ENCODE results near the gene CR1L. TPM values are rescaled to one million over a fixed set of nuclear protein-coding genes. Genes with fewer than 3 reads are reported as not detected.
"Not testable (repeated sequence)": the region's sequence is repeated elsewhere in the genome, so short reads cannot be mapped to it uniquely, and the experiment has no call there.

The CR1L gene
- total RNA-seq, 3 donors from 2014 or later: not detected

DNA sequence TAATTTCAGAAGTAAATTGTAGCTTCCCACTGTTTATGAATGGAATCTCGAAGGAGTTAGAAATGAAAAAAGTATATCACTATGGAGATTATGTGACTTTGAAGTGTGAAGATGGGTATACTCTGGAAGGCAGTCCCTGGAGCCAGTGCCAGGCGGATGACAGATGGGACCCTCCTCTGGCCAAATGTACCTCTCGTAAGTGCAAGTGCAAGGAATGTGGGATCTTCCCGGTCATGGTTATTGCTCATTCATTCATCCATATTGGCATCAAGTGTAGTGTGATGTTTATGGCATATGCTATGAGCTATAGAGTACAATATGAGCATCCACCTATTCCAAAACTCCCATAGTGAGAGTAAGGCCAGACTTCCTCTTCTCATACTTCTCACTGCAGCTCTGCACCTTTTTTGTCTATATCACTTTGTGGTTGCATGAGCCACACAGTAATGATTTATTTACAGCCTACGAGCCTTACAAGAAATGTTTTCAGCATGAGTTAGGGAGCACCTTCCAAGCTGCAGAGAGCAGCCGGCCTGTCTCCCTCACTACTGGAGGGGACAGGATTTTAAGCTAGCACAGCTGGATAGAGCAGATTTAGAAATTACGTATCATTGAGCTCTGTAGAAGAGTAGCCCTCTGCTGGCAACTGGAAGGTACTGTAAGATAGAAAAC, 24.9 kb upstream of the CR1L start:
- no peaks in the 10 kb centered on the region for H3K36me3 ChIP-seq (ENCODE audit: low read depth)
- peak in 1 of 3 donors; percentile 37 for DNase-seq
- intact Hi-C loops (cut with DNase I, micrococcal nuclease): no loop called here
- no peaks in the 10 kb centered on the region for H3K9me3 ChIP-seq
- no peaks in the 10 kb centered on the region for H3K4me1 ChIP-seq (ENCODE audit: low read depth)
- TF ChIP-seq, protein P1, sequence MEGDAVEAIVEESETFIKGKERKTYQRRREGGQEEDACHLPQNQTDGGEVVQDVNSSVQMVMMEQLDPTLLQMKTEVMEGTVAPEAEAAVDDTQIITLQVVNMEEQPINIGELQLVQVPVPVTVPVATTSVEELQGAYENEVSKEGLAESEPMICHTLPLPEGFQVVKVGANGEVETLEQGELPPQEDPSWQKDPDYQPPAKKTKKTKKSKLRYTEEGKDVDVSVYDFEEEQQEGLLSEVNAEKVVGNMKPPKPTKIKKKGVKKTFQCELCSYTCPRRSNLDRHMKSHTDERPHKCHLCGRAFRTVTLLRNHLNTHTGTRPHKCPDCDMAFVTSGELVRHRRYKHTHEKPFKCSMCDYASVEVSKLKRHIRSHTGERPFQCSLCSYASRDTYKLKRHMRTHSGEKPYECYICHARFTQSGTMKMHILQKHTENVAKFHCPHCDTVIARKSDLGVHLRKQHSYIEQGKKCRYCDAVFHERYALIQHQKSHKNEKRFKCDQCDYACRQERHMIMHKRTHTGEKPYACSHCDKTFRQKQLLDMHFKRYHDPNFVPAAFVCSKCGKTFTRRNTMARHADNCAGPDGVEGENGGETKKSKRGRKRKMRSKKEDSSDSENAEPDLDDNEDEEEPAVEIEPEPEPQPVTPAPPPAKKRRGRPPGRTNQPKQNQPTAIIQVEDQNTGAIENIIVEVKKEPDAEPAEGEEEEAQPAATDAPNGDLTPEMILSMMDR (IDR thresholded peaks at IDR 0.05): peak; percentile 38
- H3K4me3 ChIP-seq: no peak overlapping the region
- ATAC-seq: peak; percentile 79

DNA sequence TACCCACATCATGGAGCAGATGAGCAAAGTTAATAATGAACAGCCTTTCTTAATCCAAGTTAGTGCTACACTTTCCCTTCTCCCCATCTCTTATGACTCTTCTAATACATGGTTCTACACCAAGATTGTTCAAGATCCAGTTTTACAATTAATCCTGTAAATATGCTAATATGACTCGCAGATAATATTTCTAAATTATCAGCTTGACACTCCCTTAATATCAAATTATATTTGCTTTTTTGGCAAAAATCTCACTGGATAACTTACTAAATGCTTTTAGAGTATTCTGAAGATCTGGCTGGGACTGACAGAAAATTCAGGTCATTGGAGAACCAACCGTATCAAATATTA, 24.4 kb upstream of the CR1L start:
- no peak for DNase-seq
- intact Hi-C loops (cut with DNase I, micrococcal nuclease): no loop called here
- TF ChIP-seq, protein P1 (IDR thresholded peaks at IDR 0.05): no peak
- Histone ChIP-seq H3K4me3 (no peak overlapping the region), H3K4me1 (ENCODE audit: low read depth) (no peaks in the 10 kb centered on the region), H3K36me3 (ENCODE audit: low read depth) (no peaks in the 10 kb centered on the region), H3K9me3 (no peaks in the 10 kb centered on the region)
- no peak for ATAC-seq

- H3K9me3 ChIP-seq; H3K4me3 ChIP-seq; ATAC-seq; H3K36me3 ChIP-seq (ENCODE audit: low read depth); DNase-seq; H3K4me1 ChIP-seq (ENCODE audit: low read depth); intact Hi-C loops (cut with DNase I, micrococcal nuclease): not testable (repeated sequence)
Measured at GRCh38 chr1:207625504-207626071, 19.3 kb upstream of the CR1L start.

DNA sequence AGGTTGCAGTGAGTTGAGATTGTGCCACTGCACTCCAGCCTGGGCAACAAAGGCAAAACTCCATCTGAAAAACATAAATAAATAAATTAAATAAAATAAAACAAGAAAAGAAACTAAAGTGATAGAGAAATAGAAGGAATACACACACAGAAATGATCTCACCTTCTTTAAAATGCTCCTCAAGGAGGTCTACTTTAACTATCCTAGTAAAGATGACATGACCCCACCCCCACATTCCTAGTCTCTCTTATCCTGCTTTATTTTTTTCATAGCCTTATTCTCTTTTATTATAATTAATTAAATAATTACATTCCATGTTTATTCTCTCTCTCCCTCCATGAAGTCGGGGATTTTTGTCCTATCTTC, 18.0 kb upstream of the CR1L start:
- no peak for ATAC-seq
- TF ChIP-seq, protein P1 (IDR thresholded peaks at IDR 0.05): no peak
- Histone ChIP-seq H3K4me3 (no peak overlapping the region), H3K4me1 (ENCODE audit: low read depth) (no peaks in the 10 kb centered on the region), H3K9me3 (no peaks in the 10 kb centered on the region), H3K36me3 (ENCODE audit: low read depth) (no peaks in the 10 kb centered on the region)
- intact Hi-C loops (cut with DNase I, micrococcal nuclease): no loop called here
- DNase-seq: no peak

DNA sequence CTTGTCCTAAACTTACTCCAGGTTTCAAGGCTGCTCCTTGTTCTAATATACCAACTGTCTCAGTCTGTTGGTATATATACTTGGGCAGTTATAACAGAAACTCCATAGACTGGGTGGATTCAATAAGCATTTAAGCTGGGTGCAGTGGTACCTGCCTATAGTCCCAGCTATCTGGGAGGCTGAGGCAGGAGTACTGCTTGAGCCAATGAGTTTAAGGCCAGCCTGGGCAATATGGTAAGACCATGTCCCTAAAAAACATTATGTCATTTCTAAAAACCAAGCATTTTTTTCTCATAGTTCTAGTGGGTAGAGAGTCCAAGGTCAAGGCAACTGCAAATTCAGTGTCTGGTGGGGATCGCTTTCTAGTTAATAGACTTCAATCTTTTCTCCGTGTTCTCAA, 17.4 kb upstream of the CR1L start:
- Histone ChIP-seq H3K4me3 (no peak overlapping the region), H3K36me3 (ENCODE audit: low read depth) (no peaks in the 10 kb centered on the region), H3K4me1 (ENCODE audit: low read depth) (no peaks in the 10 kb centered on the region), H3K9me3 (no peaks in the 10 kb centered on the region)
- ATAC-seq (no peak), DNase-seq (no peak)
- intact Hi-C loops (cut with DNase I, micrococcal nuclease): no loop called here
- TF ChIP-seq, protein P1 (IDR thresholded peaks at IDR 0.05): no peak

DNA sequence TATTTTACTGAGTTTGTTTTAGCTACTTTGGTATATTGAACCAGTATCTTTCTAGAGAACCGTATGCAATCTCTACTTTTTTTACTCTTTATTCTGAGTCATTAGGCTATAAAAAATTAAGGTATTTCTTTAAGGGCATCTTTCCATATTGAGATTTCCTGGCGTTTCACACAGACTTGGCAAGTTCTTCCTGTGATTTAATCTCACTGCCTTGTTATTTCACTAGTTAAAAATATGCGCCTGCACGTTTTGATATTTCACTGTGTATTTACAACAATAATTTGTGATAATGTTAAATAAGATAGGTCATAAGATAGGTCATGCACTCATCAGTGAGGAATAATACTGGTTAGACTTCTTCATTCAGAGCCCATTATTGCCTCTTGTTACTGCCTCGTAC, 16.2 kb upstream of the CR1L start:
- TF ChIP-seq, protein P1 (IDR thresholded peaks at IDR 0.05): no peak

More for the DNA sequence above, 16.2 kb upstream of the CR1L start:
- Histone ChIP-seq H3K36me3 (ENCODE audit: low read depth) (no peaks in the 10 kb centered on the region), H3K4me1 (ENCODE audit: low read depth) (no peaks in the 10 kb centered on the region), H3K9me3 (no peaks in the 10 kb centered on the region), H3K4me3 (no peak overlapping the region)
- no peak for ATAC-seq
- DNase-seq: no peak
- intact Hi-C loops (cut with DNase I, micrococcal nuclease): no loop called here
